ENCODE results near the gene MEIS2.

The MEIS2 gene

GRCh38 chr15:37041042-37041441, 59.3 kb downstream of the MEIS2 start:
- DNase-seq (ENCODE audit: low read depth in 2 of 2), result no peak

- no peak for DNase-seq (ENCODE audit: low read depth in 2 of 2)
Observed at GRCh38 chr15:37040072-37040742, 60.1 kb downstream of the MEIS2 start.

GRCh38 chr15:37038716-37039106, 61.6 kb downstream of the MEIS2 start:
- DNase-seq (ENCODE audit: low read depth in 2 of 2), result no peak

GRCh38 chr15:37037850-37038715, 62.3 kb downstream of the MEIS2 start:
- DNase-seq (ENCODE audit: low read depth in 2 of 2), result no peak

- no peak for DNase-seq (ENCODE audit: low read depth in 2 of 2)
Observed at GRCh38 chr15:37037071-37037655, 63.2 kb downstream of the MEIS2 start.

- DNase-seq (ENCODE audit: low read depth in 2 of 2), result no peak
Observed at GRCh38 chr15:37034835-37035748, 65.3 kb downstream of the MEIS2 start.

- no peak for DNase-seq (ENCODE audit: low read depth in 2 of 2)
Observed at GRCh38 chr15:37034392-37034791, 66.0 kb downstream of the MEIS2 start.

- no peak for DNase-seq (ENCODE audit: low read depth in 2 of 2)
Observed at GRCh38 chr15:37032091-37032775, 68.1 kb downstream of the MEIS2 start.

GRCh38 chr15:37031198-37031597, 69.2 kb downstream of the MEIS2 start:
- no peak for DNase-seq (ENCODE audit: low read depth in 2 of 2)

GRCh38 chr15:37028625-37029296, 71.6 kb downstream of the MEIS2 start:
- DNase-seq (ENCODE audit: low read depth in 2 of 2), result no peak

- DNase-seq (ENCODE audit: low read depth in 2 of 2), result no peak
Observed at GRCh38 chr15:37020852-37021251, 79.5 kb downstream of the MEIS2 start.

- no peak for DNase-seq (ENCODE audit: low read depth in 2 of 2)
Observed at GRCh38 chr15:37019479-37020433, 80.6 kb downstream of the MEIS2 start.

- DNase-seq (ENCODE audit: low read depth in 2 of 2), result no peak
Observed at GRCh38 chr15:37017031-37017625, 83.2 kb downstream of the MEIS2 start.

- no peak for DNase-seq (ENCODE audit: low read depth in 2 of 2)
Observed at GRCh38 chr15:37016231-37016630, 84.1 kb downstream of the MEIS2 start.

GRCh38 chr15:37015451-37015850, 84.9 kb downstream of the MEIS2 start:
- no peak for DNase-seq (ENCODE audit: low read depth in 2 of 2)

GRCh38 chr15:37015035-37015434, 85.3 kb downstream of the MEIS2 start:
- no peak for DNase-seq (ENCODE audit: low read depth in 2 of 2)

GRCh38 chr15:37014566-37014965, 85.8 kb downstream of the MEIS2 start:
- DNase-seq (ENCODE audit: low read depth in 2 of 2), result no peak

GRCh38 chr15:37014137-37014536, 86.2 kb downstream of the MEIS2 start:
- DNase-seq (ENCODE audit: low read depth in 2 of 2), result no peak

GRCh38 chr15:37010595-37010994, 89.8 kb downstream of the MEIS2 start:
- DNase-seq (ENCODE audit: low read depth in 2 of 2), result no peak
